Liver (tissue), 9 donors: ENCODE results near the gene ZSCAN29. TPM values are rescaled to one million over a fixed set of nuclear protein-coding genes. Genes with fewer than 3 reads are reported as not detected.

Source experiments
- DNase-seq: peaks from one replicate; pipeline ENCODE4 v3.0.0-alpha.2; 2017; ENCODE audit warnings: low spot score
- H3K27ac ChIP-seq, 2 donors: one replicate each; pipeline ENCODE4 v1.7.0; 2013; ENCODE audit warnings: inconsistent platforms in 2 of 2, low read length in 2 of 2, control low read depth in 1 of 2, low read depth in 1 of 2, mild to moderate bottlenecking in 1 of 2
- H3K27me3 ChIP-seq, 4 donors: one replicate each; pipeline versions ENCODE4 v1.6.1 to v1.7.0; 2013; ENCODE audit warnings: low read length in 3 of 4, inconsistent platforms in 1 of 4, mild to moderate bottlenecking in 1 of 4, moderate library complexity in 1 of 4; ENCODE audit not compliant: control insufficient read depth in 4 of 4, insufficient read depth in 4 of 4
- H3K36me3 ChIP-seq, 4 donors: one replicate each; pipeline versions ENCODE4 v1.6.1 to v1.7.0; 2013; ENCODE audit warnings: low read length in 3 of 4, mild to moderate bottlenecking in 3 of 4, low read depth in 1 of 4, moderate library complexity in 1 of 4; ENCODE audit not compliant: control insufficient read depth in 4 of 4, insufficient read depth in 3 of 4
- H3K4me1 ChIP-seq, 4 donors: one replicate each; pipeline versions ENCODE4 v1.6.1 to v1.7.0; 2013; ENCODE audit warnings: low read length in 3 of 4, mild to moderate bottlenecking in 3 of 4, moderate library complexity in 1 of 4; ENCODE audit not compliant: control insufficient read depth in 4 of 4, insufficient read depth in 4 of 4
- H3K4me3 ChIP-seq, 3 donors: one replicate each; pipeline versions ENCODE4 v1.6.1 to v1.7.0; 2013; ENCODE audit warnings: low read length in 3 of 3, control low read depth in 1 of 3, low read depth in 1 of 3, mild to moderate bottlenecking in 1 of 3
- H3K9ac ChIP-seq, 2 donors: one replicate each; pipeline ENCODE4 v1.7.0; 2013; ENCODE audit warnings: low read length in 2 of 2, mild to moderate bottlenecking in 2 of 2, moderate library complexity in 2 of 2, control low read depth in 1 of 2, low read depth in 1 of 2
- H3K9me3 ChIP-seq, 4 donors: one replicate each; pipeline versions ENCODE4 v1.6.1 to v1.7.0; 2013; ENCODE audit warnings: low read length in 3 of 4; ENCODE audit not compliant: control insufficient read depth in 4 of 4
- FOXA1 ChIP-seq: IDR thresholded peaks from 2 replicates; pipeline ENCODE4 v1.6.1; 2016; ENCODE audit warnings: antibody characterized with exemption
- FOXA2 ChIP-seq: IDR thresholded peaks from 2 replicates; pipeline ENCODE4 v1.6.1; 2016; ENCODE audit warnings: antibody characterized with exemption
- GABPA ChIP-seq, 2 donors: IDR thresholded peaks in 1 of 2; conservative IDR thresholded peaks in 1 of 2; 2 replicates each; pipeline ENCODE4 v1.6.1; 2016; ENCODE audit warnings: antibody characterized with exemption in 2 of 2, mild to moderate bottlenecking in 1 of 2, moderate library complexity in 1 of 2
- HNF4G ChIP-seq: IDR thresholded peaks from 2 replicates; pipeline ENCODE4 v1.6.1; 2016; ENCODE audit warnings: antibody characterized with exemption
- JUND ChIP-seq, 2 donors: IDR thresholded peaks; 2 replicates each; pipeline ENCODE4 v1.6.1; 2016; ENCODE audit warnings: antibody characterized with exemption in 2 of 2
- RAD21 ChIP-seq, 2 donors: IDR thresholded peaks; 2 replicates each; pipeline ENCODE4 v1.6.1; 2016; ENCODE audit warnings: antibody characterized with exemption in 2 of 2, mild to moderate bottlenecking in 2 of 2
- SP1 ChIP-seq: IDR thresholded peaks from 2 replicates; pipeline ENCODE4 v1.6.1; 2018; ENCODE audit warnings: antibody characterized with exemption, mild to moderate bottlenecking
- TAF1 ChIP-seq: conservative IDR thresholded peaks from 2 replicates; pipeline ENCODE4 v1.6.1; 2016; ENCODE audit warnings: antibody characterized with exemption, mild to moderate bottlenecking
- YY1 ChIP-seq: IDR thresholded peaks from 2 replicates; pipeline ENCODE4 v1.6.1; 2016; ENCODE audit warnings: antibody characterized with exemption, mild to moderate bottlenecking
- WGBS: extraction: QIAGEN DNeasy Blood & Tissue Kit; methylation state at CpG from one replicate; pipeline ENCODE4 v1.1.7; 2013; 5-methylcytosine and 5-hydroxymethylcytosine counted together
- polyA plus RNA-seq, 2 donors: library from polyadenylated mRNA; stranded (reverse) in 1 of 2; unstranded in 1 of 2; fragments of 200-250 nt in 1 of 2; fragments of >200 nt in 1 of 2; fragmentation: Nextera tagmentation in 1 of 2; extraction: Ambion mirVana in 1 of 2; gene quantifications; one replicate each; pipeline versions ENCODE4 v1.2.1 to v1.2.3, GENCODE V29; 2013 to 2015
- total RNA-seq, 2 donors: library from RNA; depleted of rRNA; stranded (reverse); fragments of >200 nt; gene quantifications; one replicate each; pipeline ENCODE4 v1.2.3, GENCODE V29; 2014
- TF ChIP-seq, protein P1 (sequence below): IDR thresholded peaks from 2 replicates; pipeline ENCODE4 v1.6.1; 2016; ENCODE audit warnings: antibody characterized with exemption, mild to moderate bottlenecking
- TF ChIP-seq, protein P2 (sequence below): IDR thresholded peaks from 2 replicates; pipeline ENCODE4 v1.6.1; 2016; ENCODE audit warnings: antibody characterized with exemption
- TF ChIP-seq, protein P3 (sequence below): fragments of 150-350 bp; IDR thresholded peaks from 2 replicates; pipeline ENCODE4 v1.5.1; 2017; ENCODE audit warnings: improper control_type of control experiment, low read depth, low read length; ENCODE audit not compliant: missing input control
- TF ChIP-seq, protein P4 (sequence below): IDR thresholded peaks from 2 replicates; pipeline ENCODE4 v1.6.1; 2016; ENCODE audit warnings: antibody characterized with exemption
- donor health status: healthy.
- donor health status: healthy.
- donor health status: healthy.
- donor health status: healthy.
- donor health status: healthy.

The ZSCAN29 gene
- total and polyA plus RNA-seq, 4 donors: 4.1 to 15.6 (median 9.6) TPM

DNA sequence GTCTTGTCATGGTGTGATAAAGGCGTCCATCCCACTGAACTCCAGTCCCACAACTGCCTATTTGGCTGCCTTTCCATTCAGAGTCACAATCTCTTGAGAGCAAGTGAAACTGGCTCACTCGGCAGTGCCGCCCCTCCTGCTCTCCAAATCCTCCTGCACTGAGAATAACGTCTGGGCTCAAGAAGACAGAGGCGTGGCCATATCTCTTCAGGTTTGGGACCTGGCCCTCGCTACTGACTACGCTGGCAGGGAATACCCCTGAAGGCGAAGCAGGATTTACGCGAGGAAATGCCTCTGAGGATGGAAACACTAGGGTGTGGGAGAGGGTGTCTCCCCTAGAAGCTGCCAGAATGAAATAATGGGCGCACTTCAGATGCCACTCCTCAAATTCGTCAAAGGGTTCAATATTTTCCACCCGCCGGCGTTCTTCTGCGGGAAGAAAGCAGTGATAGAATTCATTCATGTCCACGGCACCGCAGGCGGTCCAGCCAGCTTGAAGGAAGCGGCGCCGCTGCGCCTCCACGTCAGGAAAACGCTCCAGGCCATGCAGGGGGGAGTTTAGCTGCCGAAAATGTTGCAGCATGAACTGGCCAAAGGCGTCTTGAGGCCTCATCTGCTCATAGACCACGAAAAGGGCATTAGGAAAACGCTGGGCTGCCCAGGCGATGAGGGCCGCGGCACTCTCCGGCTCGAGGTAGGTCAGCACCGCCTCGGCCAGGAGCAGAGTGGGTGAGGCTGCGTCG, 41.5 kb downstream of the ZSCAN29 start (continued):
- TF ChIP-seq, protein P1, sequence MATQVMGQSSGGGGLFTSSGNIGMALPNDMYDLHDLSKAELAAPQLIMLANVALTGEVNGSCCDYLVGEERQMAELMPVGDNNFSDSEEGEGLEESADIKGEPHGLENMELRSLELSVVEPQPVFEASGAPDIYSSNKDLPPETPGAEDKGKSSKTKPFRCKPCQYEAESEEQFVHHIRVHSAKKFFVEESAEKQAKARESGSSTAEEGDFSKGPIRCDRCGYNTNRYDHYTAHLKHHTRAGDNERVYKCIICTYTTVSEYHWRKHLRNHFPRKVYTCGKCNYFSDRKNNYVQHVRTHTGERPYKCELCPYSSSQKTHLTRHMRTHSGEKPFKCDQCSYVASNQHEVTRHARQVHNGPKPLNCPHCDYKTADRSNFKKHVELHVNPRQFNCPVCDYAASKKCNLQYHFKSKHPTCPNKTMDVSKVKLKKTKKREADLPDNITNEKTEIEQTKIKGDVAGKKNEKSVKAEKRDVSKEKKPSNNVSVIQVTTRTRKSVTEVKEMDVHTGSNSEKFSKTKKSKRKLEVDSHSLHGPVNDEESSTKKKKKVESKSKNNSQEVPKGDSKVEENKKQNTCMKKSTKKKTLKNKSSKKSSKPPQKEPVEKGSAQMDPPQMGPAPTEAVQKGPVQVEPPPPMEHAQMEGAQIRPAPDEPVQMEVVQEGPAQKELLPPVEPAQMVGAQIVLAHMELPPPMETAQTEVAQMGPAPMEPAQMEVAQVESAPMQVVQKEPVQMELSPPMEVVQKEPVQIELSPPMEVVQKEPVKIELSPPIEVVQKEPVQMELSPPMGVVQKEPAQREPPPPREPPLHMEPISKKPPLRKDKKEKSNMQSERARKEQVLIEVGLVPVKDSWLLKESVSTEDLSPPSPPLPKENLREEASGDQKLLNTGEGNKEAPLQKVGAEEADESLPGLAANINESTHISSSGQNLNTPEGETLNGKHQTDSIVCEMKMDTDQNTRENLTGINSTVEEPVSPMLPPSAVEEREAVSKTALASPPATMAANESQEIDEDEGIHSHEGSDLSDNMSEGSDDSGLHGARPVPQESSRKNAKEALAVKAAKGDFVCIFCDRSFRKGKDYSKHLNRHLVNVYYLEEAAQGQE: no peak
- TF ChIP-seq YY1: no peak

DNA sequence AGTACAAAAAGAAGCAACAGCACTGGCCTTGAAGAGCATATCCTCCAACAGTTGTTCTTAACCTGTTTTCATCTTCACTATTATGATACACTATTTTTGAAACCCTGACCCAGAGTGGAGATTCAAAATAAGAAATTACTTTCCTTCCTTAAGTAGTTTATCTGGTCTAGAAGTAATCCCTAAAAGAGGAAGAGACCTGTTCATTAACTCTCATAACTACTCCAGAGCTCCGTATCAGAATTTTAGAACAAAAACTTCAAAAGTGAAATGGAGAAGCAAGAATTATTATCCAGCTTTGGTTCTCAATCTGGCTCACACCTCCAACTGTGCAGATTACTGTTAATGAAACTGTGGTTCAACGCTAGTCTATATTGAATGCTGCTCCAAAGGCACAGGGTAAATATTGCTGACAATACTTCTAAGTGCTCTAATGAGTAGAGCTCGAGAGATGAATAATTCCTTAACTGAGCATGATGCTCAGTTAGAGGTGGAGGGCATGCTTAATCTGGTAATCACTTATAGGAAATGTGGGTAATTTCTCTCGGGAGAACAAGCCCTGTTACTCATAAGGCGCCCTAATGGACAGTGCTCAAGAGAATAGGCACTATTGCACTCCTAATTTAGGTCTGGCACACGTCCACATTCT, 45.7 kb downstream of the ZSCAN29 start:
- no peak overlapping the region for H3K4me3 ChIP-seq
- peaks cover 4 to 15% (median 10%) of the 10 kb centered on the region in 4 donors for H3K4me1 ChIP-seq
- H3K9me3 ChIP-seq: no peaks in the 10 kb centered on the region
- no peak for DNase-seq
- no peaks in the 10 kb centered on the region for H3K36me3 ChIP-seq
- H3K27ac ChIP-seq: no peak overlapping the region
- TF ChIP-seq RAD21 (IDR thresholded peaks at IDR 0.05) (no peak), JUND (IDR thresholded peaks at IDR 0.05) (no peak), FOXA2 (no peak), FOXA1 (no peak), HNF4G (no peak), TAF1 (no peak), GABPA (IDR thresholded peaks at IDR 0.05 in 1 of 2, conservative IDR thresholded peaks at IDR 0.05 in 1 of 2) (no peak), SP1 (no peak)
- TF ChIP-seq, protein P2, sequence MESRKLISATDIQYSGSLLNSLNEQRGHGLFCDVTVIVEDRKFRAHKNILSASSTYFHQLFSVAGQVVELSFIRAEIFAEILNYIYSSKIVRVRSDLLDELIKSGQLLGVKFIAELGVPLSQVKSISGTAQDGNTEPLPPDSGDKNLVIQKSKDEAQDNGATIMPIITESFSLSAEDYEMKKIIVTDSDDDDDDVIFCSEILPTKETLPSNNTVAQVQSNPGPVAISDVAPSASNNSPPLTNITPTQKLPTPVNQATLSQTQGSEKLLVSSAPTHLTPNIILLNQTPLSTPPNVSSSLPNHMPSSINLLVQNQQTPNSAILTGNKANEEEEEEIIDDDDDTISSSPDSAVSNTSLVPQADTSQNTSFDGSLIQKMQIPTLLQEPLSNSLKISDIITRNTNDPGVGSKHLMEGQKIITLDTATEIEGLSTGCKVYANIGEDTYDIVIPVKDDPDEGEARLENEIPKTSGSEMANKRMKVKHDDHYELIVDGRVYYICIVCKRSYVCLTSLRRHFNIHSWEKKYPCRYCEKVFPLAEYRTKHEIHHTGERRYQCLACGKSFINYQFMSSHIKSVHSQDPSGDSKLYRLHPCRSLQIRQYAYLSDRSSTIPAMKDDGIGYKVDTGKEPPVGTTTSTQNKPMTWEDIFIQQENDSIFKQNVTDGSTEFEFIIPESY: no peak
- TF ChIP-seq, protein P3, sequence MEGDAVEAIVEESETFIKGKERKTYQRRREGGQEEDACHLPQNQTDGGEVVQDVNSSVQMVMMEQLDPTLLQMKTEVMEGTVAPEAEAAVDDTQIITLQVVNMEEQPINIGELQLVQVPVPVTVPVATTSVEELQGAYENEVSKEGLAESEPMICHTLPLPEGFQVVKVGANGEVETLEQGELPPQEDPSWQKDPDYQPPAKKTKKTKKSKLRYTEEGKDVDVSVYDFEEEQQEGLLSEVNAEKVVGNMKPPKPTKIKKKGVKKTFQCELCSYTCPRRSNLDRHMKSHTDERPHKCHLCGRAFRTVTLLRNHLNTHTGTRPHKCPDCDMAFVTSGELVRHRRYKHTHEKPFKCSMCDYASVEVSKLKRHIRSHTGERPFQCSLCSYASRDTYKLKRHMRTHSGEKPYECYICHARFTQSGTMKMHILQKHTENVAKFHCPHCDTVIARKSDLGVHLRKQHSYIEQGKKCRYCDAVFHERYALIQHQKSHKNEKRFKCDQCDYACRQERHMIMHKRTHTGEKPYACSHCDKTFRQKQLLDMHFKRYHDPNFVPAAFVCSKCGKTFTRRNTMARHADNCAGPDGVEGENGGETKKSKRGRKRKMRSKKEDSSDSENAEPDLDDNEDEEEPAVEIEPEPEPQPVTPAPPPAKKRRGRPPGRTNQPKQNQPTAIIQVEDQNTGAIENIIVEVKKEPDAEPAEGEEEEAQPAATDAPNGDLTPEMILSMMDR: no peak
- TF ChIP-seq, protein P4, sequence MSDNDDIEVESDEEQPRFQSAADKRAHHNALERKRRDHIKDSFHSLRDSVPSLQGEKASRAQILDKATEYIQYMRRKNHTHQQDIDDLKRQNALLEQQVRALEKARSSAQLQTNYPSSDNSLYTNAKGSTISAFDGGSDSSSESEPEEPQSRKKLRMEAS: no peak
- WGBS: 76% methylated on average over 6 of the region's 6 CpGs
- H3K27me3 ChIP-seq: no peaks in the 10 kb centered on the region
- H3K9ac ChIP-seq: no peak overlapping the region
